Measurements from ENCODE around the gene CYB5RL.
"Not testable (repeated sequence)": the region's sequence is repeated elsewhere in the genome, so short reads cannot be mapped to it uniquely, and the experiment has no call there.

Gene CYB5RL

DNA sequence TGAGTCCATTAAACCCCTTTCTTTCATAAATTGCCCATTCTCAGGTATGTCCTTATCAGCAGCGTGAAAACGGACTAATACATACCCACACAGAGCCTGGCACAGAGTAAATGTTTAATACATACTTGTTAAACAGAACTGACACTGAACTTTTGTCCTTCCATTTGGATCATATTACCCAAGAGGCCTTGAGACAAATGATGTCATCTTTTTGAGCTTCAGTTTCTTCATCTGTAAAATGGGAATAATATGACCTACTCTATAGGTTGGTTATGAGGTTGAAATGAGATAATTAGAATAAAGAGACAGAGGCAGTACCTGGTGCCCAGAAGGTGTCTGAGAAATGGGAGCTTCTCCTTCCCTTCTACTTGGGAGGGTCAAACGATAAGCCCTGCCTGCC is 13.8 kb downstream of the CYB5RL start:
- no peak for DNase-seq (ENCODE audit: low spot score)

DNA sequence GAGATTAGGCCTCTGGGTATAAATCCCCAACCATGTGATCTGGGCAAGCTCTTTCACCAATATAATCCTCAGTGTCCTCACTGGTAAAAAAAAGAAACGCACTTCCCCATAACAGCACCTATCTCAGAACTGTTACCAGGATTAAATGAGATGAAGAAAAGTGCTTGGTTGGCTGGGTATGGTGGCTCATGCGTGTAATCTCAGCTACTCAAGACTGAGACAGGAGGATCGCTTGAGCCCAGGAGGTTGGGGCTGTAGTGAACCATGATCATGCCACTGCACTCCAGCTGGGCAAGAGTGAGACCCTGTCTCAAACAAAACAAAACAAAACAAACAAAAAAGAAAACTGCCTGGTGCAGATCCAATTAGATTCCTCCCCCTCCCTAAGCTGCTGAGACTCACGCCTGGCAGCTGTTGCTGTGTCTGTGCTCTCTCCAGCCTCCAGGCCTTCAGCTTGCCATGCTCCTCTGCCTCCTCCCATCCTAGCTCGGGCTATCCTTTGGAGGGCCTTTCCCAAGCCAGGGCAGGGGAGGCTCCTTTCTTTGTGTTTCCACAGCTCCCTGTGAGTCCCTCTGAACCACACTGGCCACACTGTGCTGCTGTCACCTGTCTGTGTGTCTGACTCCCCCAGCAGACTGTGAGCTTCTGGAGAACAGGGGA is 19.0 kb downstream of the CYB5RL start:
- no peak for DNase-seq (ENCODE audit: low spot score)

DNA sequence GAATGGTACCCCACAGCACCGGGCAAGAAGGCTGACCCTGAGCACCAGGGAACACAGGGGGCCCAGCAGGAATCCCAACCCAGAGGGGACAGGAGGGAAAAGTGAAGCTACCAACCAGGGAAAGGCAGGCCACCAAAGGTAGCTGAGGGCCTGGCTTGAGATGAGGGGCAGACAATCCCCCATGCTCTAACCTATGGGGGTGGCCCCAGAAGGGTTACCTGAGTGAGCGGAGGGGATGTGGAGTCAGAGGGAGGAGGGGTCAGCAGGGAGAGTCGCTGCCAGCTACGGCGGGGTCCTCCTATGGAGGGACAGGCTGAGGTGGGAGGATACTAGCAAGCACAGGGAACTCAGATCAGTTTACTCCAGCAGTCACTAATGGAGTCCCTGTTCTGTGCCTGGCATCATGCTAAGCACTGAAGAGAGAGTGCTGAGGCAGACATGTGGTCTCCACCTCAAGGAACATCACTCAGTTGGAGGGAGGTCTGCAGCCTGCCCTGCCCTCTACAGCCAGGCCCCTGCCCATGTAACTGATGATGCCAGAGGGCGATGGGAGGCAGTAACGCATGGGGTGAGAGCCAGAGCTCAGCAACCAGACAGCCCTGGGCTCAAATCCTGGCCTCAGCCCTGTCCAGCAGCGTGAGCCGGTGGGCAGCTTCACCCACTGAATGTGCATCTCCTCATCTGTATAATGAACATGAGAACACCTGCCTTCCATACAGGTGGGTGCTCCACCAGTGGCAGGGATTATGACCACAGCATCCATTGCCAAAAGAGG is 21.3 kb downstream of the CYB5RL start:
- DNase-seq (ENCODE audit: low spot score) = no peak

DNA sequence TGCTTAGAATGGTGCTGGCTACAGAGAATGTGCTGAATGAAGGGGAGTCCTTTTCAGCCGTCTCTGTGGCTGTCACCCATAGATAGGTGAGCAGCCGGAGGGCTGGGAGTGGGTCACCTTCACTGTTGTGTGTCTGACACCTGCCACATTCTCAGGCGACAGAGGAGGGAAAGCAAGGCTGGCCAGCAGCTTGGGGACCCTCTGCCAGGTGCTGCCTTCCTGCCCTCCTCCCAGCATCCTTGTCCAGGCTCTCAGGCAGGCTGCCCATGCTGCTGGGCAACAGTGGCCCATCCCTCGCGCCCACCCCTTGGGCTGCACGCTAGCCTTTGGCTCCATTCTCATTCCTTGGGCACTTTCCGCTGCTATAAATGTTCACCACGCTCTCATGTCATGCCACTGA is 22.1 kb downstream of the CYB5RL start:
- DNase-seq (ENCODE audit: low spot score) = no peak

DNA sequence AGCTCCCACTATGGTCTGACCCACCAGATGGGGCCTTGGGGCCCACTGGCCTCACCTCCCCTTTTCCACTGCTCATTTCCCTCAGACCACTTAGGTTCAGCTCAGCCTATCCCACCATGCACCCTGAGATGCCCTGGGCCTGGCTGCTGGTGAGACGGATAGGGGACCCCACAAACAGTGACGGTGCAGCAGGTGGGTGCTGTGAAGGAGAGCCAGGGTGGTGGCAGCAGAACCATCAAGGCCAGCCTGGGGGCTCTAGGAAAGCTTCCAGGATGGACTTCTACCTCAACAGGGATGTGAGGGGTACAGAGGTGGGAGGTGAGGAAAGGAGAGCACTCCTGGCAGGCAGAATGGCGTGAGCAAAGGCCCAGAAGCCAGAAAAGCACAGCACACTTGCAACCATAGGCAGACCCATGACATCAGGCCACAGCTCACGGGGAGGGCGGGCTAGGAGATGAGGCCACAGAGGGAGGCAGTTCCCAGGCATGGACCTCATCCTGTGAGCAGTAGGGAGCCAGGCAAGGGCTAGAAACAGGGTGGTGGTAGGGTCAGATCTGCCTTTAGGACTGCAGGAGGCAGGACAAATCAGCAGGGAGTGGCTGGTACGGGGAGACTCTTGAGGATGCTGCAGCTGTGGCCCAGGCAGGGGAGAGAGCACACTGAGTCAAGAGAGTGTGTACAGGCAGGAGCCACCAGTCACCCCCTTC is 23.1 kb downstream of the CYB5RL start:
- no peak for DNase-seq (ENCODE audit: low spot score)

DNA sequence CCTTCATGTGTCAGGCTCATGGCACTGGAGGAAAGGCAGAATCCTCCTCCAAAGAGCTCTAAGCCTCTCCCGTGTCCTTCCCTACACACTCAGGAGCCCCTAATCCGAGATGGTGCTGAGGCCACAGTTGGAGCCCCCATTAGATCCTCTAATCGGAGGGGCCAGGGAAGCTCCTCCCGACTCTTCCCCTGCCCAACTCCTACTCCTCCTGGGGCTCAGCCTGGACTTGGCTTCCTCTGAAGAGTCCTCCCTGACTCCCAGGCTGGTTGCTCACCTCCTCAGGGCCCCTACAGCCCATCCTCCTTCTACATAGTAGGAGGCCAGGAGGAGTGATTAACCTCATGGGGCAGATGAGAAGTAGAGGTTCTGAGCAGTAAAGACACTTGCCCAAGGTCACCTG is 25.7 kb downstream of the CYB5RL start:
- no peak for DNase-seq (ENCODE audit: low spot score)

DNA sequence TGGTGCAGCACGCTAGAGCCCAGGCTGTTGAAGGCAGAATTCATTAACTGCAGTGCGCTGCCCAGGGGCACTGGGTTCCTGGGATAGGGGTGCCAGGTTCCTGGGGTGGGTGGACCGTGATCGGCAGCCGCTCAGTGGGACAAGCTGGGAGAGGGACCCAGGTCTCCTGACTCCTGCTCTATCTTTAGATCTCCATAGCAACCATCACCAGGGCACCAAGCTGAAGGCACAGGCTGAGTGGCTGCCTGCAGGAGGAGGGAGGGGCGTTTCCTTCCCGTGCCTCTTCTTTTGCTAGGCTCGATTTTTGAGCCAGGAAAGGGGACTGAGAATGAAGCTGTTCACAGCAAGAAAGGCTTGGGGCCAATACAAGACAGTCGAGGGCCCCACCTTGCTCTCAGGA is 26.1 kb downstream of the CYB5RL start:
- DNase-seq (ENCODE audit: low spot score) = peak; percentile 76

DNA sequence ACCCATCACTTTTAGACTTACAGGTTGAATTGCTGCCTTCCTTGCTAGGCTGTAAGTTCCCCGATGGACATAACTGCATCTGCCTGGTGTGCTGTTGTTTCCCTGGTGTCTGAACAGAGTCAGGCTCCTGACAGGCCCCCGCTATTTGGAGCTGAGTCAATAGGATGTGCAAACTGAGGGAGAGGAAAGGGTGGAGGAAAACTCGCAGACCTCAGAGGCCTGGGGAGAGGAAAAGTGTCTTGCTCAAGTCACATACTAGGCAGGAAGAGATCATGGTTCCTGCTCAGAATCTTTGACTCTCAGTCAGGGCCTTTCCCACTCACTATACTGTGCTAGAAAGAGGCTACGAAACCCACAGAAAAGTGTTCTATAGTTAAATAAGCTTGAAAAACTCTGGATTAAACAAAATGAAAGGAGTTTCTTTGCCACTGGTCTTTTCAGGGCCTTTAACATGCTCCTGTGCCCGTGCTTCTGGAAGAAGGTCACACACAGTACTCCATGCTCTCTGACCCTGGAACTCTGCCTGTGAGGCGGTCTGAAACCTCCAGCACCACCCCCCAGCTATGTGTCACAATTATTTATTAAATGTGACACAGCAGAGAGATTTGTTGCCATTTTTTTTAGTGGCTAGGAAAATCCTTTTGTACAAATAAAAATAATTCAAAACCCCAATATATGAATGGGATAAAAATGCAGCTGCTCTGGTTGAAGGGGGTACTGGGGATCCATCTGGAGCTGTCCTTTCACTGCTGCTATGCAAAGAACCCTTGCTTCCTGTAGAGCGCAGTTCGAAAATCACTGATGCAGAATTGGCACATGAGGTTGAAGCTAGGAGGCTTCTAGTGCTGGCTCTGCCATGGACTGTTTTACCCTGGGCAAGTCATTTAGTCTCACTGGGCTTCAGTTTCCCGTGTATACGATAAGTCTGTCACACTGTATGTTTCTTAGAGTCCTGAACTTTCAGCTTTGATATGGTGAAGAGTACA is 26.9 kb downstream of the CYB5RL start:
- DNase-seq (ENCODE audit: low spot score) = no peak

DNA sequence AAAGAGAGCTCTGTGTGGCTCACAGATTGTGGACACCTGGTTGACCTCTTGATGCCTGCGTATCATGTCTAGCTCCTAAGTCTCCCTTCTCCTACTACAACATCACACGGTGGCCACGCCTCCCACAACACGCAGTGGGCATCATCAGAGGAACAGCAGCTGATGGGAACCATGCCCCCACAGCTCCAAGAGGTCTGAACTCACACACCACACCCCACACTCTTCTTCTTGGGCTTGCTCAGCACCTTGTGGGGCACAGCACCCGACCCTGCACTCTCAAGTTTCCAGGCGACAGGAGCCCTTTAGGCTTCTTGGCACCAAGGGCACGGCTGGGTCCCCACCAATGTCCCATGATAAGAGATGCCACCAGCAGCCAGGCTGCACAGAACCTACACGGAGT is 28.2 kb downstream of the CYB5RL start:
- DNase-seq (ENCODE audit: low spot score) = no peak

DNA sequence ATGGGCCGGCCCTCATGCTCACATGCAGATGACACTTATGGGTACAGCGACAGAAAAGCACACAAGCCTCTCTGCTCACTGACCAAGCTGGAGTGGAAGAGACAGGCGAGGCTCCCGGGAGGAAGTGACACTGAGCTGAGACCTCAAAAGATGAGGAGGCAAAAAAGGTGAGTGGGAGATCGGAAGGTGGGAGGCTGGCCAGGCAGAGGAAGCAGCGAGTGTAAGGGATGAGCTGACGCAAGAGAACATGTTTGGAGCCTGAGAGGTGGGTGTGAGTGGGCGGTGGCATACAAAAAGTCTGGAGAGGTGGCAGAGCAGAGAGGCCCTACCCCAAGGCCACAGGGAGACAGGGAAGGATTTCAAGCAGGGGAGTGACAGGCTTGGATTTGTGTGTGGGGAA is 28.8 kb downstream of the CYB5RL start:
- no peak for DNase-seq (ENCODE audit: low spot score)

DNA sequence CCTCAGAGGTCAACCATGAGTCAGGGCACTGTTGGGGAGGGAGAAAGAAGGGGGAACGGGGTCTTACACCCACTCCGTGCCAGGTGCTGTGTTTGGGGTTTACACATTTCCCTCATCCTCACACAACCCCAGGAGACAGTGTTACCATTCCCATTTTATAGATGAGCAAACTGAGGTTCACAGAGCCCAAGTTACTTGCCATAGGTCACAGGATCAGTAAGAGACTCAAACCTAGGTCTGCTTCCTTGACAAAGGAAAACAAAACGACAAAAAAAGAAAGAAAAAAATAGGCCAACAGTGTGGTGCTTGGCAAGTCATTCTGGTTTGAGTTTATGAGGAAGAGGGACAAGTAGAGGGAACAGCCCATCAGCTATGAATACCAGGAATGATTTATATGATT is 30.8 kb downstream of the CYB5RL start:
- DNase-seq (ENCODE audit: low spot score) = no peak

DNA sequence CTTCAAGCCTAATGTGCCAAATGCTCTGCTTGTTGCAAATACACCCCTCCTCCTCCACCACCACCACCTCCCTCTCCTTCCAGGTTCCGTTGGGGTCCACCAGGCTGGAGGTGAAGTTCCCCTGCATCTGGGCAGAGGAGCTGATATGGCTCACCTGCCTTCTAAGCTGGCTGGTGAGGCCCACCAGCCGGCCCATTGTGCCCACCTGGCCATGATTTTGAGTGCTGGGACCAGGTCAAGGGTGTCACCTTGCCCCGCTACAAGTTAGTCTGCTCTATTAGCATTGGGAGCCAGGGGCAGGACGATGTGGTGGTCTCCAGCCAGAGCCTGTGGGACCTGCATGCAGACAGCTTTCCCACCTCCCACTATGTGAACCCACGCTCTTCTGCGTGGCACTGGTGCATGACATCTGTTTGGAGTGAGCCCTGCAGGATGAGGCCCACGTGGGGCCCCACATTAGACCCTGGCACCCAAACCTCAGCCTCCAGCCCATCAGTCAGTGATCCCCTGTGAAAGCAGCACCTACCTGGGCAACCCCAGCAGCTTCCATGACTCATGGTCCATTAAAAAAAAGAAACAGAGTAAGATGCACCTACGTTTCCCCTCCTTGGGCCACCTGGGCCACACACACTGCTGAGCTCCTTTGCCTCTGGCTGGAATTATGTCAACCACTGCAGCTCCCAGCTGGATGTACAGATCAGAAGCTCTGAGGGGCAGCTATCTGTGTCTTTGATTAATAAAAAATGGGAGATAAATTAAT is 31.4 kb downstream of the CYB5RL start:
- DNase-seq (ENCODE audit: low spot score) = no peak

DNA sequence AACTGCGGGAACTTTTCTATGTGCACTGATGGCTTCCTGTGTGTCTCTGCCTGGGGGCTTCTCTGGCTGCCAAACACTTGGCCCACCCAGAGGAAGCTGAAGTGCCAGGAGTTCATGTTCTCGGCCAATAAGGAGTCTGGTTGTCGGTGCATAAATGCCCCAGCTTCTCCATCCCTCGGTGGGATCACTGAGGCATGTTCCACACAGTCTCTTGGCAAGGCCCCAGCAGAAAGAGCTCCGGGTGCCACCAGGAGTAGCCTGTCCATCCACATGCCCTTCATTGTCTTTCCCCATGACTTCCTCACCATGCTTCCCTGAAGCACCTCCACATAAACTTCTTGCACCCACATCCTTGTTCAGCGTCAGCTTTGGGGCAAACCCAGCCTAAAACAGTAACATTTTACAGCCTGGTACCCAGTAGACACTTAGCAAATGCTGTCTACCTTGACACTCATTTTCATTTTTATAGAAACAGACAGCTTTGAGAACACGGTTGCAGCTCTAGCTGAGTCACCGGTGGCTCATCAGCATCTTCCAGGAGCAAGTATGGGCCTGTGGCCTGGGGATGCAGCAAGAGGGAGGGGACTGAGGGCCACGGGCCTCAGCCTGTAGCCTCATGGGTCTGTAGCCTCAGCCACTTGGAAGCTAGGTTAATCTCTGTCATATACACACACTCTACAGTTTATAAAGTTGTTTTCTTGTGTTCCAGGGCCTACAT is 32.2 kb downstream of the CYB5RL start:
- peak; percentile 38 for DNase-seq (ENCODE audit: low spot score)

DNA sequence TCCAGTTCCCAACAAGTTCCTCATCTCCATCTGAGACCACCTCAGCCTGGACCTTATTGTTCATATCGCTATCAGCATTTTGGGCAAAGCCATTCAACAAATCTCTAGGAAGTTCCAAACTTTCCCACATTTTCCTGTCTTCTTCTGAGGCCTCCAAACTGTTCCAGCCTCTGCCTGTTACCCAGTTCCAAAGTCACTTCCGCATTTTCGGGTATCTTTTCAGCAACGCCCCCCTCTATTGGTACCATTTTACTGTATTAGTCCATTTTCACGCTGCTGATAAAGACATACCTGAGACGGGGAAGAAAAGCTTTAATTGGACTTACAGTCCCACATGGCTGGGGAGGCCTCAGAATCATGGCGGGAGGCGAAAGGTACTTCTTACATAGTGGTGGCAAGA is 33.5 kb downstream of the CYB5RL start:
- DNase-seq (ENCODE audit: low spot score) = not testable (repeated sequence)

DNA sequence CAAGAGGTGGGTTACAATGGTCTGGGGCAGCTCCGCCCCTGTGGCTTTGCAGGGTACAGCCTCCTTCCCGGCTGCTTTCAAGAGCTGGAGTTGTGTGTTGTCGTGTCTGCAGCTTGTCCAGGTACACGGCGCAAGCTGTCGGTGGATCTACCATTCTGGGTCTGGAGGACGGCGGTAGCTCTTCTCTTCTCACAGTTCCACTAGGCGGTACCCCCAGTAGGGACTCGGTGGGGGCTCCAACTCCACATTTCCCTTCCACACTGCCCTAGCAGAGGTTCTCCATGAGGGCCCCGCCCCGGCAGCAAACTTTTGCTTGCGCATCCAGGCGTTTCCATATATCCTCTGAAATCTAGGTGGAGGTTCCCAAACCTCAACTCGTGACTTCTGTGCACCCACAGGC is 34.7 kb downstream of the CYB5RL start:
- no peak for DNase-seq (ENCODE audit: low spot score)

DNA sequence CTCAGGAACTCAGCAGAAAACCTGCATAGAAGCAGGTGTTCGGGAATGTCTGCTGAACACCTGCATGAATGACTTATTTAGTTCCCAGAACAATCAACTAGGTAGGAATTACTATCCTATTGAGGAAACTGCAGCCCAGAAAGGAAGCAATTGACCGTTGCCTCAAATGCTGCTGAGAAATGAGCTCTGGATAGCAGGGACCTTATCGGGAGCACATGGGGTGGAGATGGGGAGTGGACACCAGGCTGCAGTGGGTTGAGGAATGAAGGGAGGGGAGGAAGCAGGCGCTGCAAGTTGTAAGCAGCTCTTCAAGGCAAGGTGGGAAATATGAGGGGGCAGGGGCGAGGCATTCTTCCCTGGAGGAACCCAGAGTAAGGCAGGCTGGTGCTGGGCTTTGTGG is 36.3 kb downstream of the CYB5RL start:
- DNase-seq (ENCODE audit: low spot score) = no peak

DNA sequence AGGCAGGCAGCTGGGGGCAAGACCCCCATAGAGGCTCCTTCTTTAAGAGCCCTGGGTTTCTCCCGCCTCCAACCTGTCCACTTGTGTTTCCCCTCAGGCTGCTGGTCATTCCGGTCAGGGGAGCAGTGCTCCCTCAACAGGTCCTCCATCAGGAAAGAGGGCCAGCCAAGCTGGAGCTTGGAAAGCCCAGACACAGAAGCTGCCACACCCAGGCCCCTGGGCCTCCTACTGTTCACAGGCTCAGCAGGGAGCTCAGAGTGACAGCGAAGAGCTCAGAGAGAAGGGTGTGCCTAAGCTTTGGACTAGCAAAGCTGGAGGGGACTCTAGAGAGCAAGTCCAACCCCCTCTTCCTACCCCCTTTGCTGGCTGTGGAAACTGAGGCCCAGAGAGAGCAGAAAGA is 36.8 kb downstream of the CYB5RL start:
- DNase-seq (ENCODE audit: low spot score) = no peak

DNA sequence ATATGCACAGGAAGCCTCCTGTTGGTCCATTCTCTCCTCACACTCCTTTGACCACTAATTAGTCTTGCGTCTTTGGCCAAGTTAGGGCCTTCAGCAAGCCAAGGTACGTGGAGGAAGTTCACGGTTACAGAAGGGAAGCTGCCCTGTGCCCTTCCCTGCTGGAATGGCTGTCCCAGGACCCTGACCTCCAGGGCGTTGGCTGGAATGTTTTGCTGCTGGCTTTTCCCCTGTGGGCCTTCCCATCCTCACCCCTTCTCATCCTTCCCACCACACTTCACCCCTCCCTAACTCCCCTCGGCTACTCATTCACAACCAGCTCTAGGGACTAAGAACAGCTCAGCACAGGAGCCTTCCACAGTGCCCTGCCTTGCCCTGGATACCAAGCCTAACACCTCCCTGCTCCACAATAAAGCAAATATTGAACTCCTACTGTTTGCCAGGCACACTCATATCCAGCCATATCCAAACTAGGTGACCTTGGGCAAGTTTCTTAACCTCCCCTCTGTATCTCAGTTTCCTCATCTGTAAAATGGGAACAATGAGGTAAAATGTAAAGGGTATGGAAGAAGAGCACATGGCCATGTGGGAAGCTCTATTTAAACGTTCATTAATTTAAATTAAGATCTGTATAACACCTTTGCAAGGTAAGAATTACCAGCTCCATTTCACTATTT is 38.2 kb downstream of the CYB5RL start:
- DNase-seq (ENCODE audit: low spot score) = no peak

DNA sequence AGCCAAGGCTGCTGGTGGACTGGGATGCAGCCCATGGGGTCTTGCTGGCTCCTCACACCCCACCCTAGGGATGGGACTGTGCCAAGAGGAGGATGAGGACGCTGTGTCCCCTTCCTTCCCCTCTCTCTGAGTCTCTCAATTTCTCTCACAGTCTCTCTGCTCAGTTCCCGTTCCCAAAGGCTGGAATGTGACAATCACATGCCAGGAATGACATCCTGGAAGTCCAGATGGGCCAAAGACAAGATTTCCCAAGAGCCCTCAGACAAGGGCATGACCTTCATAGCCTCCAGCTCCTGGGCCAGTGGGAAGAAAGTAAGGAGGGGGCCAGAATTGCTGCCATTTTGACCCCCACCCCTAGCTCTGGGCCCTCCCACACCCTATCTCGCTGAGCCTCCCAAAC is 39.5 kb downstream of the CYB5RL start:
- DNase-seq (ENCODE audit: low spot score) = no peak

DNA sequence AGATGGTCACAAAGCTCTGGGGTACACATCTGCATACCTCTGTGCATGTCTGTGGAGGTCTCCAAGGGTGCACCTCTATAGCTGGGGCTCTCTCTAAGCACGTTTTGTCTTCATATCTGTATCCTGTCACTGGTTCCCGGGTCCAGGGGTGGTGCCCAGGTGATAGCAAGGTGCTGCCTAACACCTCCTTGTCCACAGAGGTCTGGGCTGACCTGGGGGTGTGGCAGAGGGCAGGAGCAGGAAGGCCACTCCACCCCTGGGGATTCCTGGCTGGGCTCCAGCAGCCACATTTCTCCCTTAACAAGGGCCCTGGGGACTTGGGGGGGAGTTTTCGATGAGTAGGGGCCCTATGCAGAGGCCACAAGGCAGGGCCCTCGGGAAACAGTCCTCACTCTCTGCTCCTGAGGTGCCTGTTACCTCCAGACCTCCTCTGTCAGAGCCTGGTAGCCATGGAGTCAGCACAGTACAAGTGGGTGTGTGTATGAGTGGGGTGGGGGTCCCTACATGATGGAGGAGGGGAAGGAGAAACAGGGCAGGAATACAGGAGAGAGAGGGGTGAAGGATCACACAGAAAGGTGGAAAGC is 40.0 kb downstream of the CYB5RL start:
- DNase-seq (ENCODE audit: low spot score) = no peak

Measured in Ammon's horn (tissue), 1 donor.